Thymus (tissue), 11 donors: ENCODE measurements around the gene NECTIN1. TPM values are rescaled to one million over a fixed set of nuclear protein-coding genes. Genes with fewer than 3 reads are reported as not detected.

Experiments
- DNase-seq, 9 donors: peaks; one replicate each; pipeline ENCODE4 v3.0.0-alpha.2; 2013; ENCODE audit warnings: low spot score in 9 of 9, low read depth in 6 of 9, missing footprints in 1 of 9
- H3K27ac ChIP-seq, 2 donors: one replicate each; pipeline ENCODE4 v1.5.1; 2013; ENCODE audit warnings: control low read depth in 1 of 2, low read depth in 1 of 2, low read length in 1 of 2, mild to moderate bottlenecking in 1 of 2, moderate library complexity in 1 of 2
- H3K27me3 ChIP-seq, 2 donors: one replicate each; pipeline ENCODE4 v1.5.1; 2013; ENCODE audit warnings: low read length in 1 of 2; ENCODE audit not compliant: control insufficient read depth in 2 of 2, insufficient read depth in 1 of 2
- H3K36me3 ChIP-seq, 2 donors: one replicate each; pipeline ENCODE4 v1.5.1; 2013; ENCODE audit warnings: low read length in 1 of 2, mild to moderate bottlenecking in 1 of 2, moderate library complexity in 1 of 2; ENCODE audit not compliant: control insufficient read depth in 2 of 2, insufficient read depth in 2 of 2
- H3K4me1 ChIP-seq, 2 donors: one replicate each; pipeline ENCODE4 v1.5.1; 2013; ENCODE audit warnings: low read length in 2 of 2; ENCODE audit not compliant: control insufficient read depth in 2 of 2, insufficient read depth in 2 of 2
- H3K4me3 ChIP-seq, 2 donors: one replicate each; pipeline ENCODE4 v1.5.1; 2013; ENCODE audit warnings: low read length in 2 of 2, control low read depth in 1 of 2, mild to moderate bottlenecking in 1 of 2
- H3K9me3 ChIP-seq, 2 donors: one replicate each; pipeline ENCODE4 v1.5.1; 2013; ENCODE audit warnings: low read length in 1 of 2, mild to moderate bottlenecking in 1 of 2; ENCODE audit not compliant: control insufficient read depth in 2 of 2, insufficient read depth in 1 of 2
- WGBS: extraction: QIAGEN DNeasy Blood & Tissue Kit; methylation state at CpG from one replicate; pipeline ENCODE4 v1.1.7; 2013; 5-methylcytosine and 5-hydroxymethylcytosine counted together
- polyA plus RNA-seq: library from polyadenylated mRNA; stranded (reverse); fragments of 200-250 nt; gene quantifications from one replicate; pipeline ENCODE4 v1.2.3, GENCODE V29; 2013
- total RNA-seq: library from RNA; stranded (reverse); fragments of 120-200 nt; gene quantifications from one replicate; pipeline ENCODE4 v1.2.4, GENCODE V29; 2013
- donor health status: healthy.

Gene NECTIN1
- total and polyA plus RNA-seq, 2 donors = 6.5 to 11.7 TPM

- Histone ChIP-seq H3K27ac (no peak overlapping the region), H3K9me3 (no peaks in the 10 kb centered on the region), H3K36me3 (no peaks in the 10 kb centered on the region), H3K4me3 (no peak overlapping the region), H3K27me3 (peaks cover 0 to 3% of the 10 kb centered on the region in 2 donors), H3K4me1 (peaks cover 0 to 3% of the 10 kb centered on the region in 2 donors)
- 70% methylated on average over 6 of the region's 6 CpGs for WGBS
- DNase-seq = no peak
Observed at GRCh38 chr11:119640541-119640940, 88.5 kb downstream of the NECTIN1 start.

GRCh38 chr11:119639642-119640205 is 89.3 kb downstream of the NECTIN1 start:
- Histone ChIP-seq H3K9me3 (no peaks in the 10 kb centered on the region), H3K27ac (no peak overlapping the region), H3K4me1 (peaks cover 0 to 3% of the 10 kb centered on the region in 2 donors), H3K27me3 (peaks cover 0 to 3% of the 10 kb centered on the region in 2 donors), H3K4me3 (no peak overlapping the region), H3K36me3 (no peaks in the 10 kb centered on the region)
- DNase-seq = no peak
- 82% methylated on average over 11 of the region's 11 CpGs for WGBS

- H3K27ac ChIP-seq = no peak overlapping the region
- H3K36me3 ChIP-seq = no peaks in the 10 kb centered on the region
- H3K27me3 ChIP-seq = peaks cover 0 to 3% of the 10 kb centered on the region in 2 donors
- no peak overlapping the region for H3K4me3 ChIP-seq
- 87% methylated on average over 11 of the region's 11 CpGs for WGBS
- no peaks in the 10 kb centered on the region for H3K9me3 ChIP-seq
- DNase-seq = no peak
- peaks cover 0 to 3% of the 10 kb centered on the region in 2 donors for H3K4me1 ChIP-seq
Observed at GRCh38 chr11:119638851-119639250, 90.1 kb downstream of the NECTIN1 start.

GRCh38 chr11:119637481-119637880 is 91.5 kb downstream of the NECTIN1 start:
- no peak for DNase-seq
- H3K36me3 ChIP-seq = no peaks in the 10 kb centered on the region
- H3K4me1 ChIP-seq = no peaks in the 10 kb centered on the region
- peaks cover 0 to 3% of the 10 kb centered on the region in 2 donors for H3K27me3 ChIP-seq
- no peak overlapping the region for H3K27ac ChIP-seq
- no peak overlapping the region for H3K4me3 ChIP-seq
- WGBS = 90% methylated on average over 4 of the region's 4 CpGs
- H3K9me3 ChIP-seq = no peaks in the 10 kb centered on the region

- WGBS = 96% methylated on average over 8 of the region's 8 CpGs
- Histone ChIP-seq H3K27ac (no peak overlapping the region), H3K9me3 (no peaks in the 10 kb centered on the region), H3K4me3 (no peak overlapping the region), H3K27me3 (peaks cover 0 to 3% of the 10 kb centered on the region in 2 donors), H3K4me1 (no peaks in the 10 kb centered on the region), H3K36me3 (no peaks in the 10 kb centered on the region)
- no peak for DNase-seq
Observed at GRCh38 chr11:119635776-119636175, 93.2 kb downstream of the NECTIN1 start.

GRCh38 chr11:119635041-119635740 is 93.8 kb downstream of the NECTIN1 start:
- DNase-seq = no peak
- 95% methylated on average over 21 of the region's 21 CpGs for WGBS
- no peaks in the 10 kb centered on the region for H3K36me3 ChIP-seq
- no peak overlapping the region for H3K4me3 ChIP-seq
- no peaks in the 10 kb centered on the region for H3K4me1 ChIP-seq
- no peaks in the 10 kb centered on the region for H3K9me3 ChIP-seq
- H3K27ac ChIP-seq = no peak overlapping the region
- peaks cover 0 to 3% of the 10 kb centered on the region in 2 donors for H3K27me3 ChIP-seq

GRCh38 chr11:119634301-119634700 is 94.7 kb downstream of the NECTIN1 start:
- Histone ChIP-seq H3K4me1 (no peaks in the 10 kb centered on the region), H3K4me3 (no peak overlapping the region), H3K27ac (no peak overlapping the region), H3K9me3 (no peaks in the 10 kb centered on the region), H3K27me3 (no peaks in the 10 kb centered on the region), H3K36me3 (no peaks in the 10 kb centered on the region)
- 93% methylated on average over 15 of the region's 15 CpGs for WGBS
- DNase-seq = no peak

GRCh38 chr11:119629834-119630624 is 99.0 kb downstream of the NECTIN1 start:
- Histone ChIP-seq H3K9me3 (no peaks in the 10 kb centered on the region), H3K4me1 (peaks cover 0 to 3% of the 10 kb centered on the region in 2 donors), H3K4me3 (no peak overlapping the region), H3K27ac (no peak overlapping the region), H3K27me3 (peaks cover 0 to 2% of the 10 kb centered on the region in 2 donors), H3K36me3 (no peaks in the 10 kb centered on the region)
- WGBS = 85% methylated on average over 8 of the region's 8 CpGs
- DNase-seq = no peak

- Histone ChIP-seq H3K4me1 (peaks cover 0 to 3% of the 10 kb centered on the region in 2 donors), H3K4me3 (no peak overlapping the region), H3K9me3 (no peaks in the 10 kb centered on the region), H3K27ac (no peak overlapping the region), H3K27me3 (peaks cover 0 to 5% of the 10 kb centered on the region in 2 donors), H3K36me3 (no peaks in the 10 kb centered on the region)
- 81% methylated on average over 9 of the region's 9 CpGs for WGBS
- DNase-seq = no peak
Observed at GRCh38 chr11:119629085-119629484, 99.9 kb downstream of the NECTIN1 start.
